HEK293 (cell line): Measurements from ENCODE around the gene BCORL1.

Experiments used
- CTCF ChIA-PET: fragments of 350-600 bp; formaldehyde crosslinking; extraction: SDS; loops from one replicate; lab custom pipeline; 2021; ENCODE audit warnings: antibody characterized with exemption; lab: Yijun Ruan, JAX
- POLR2A ChIA-PET: fragments of 300-600 bp; formaldehyde crosslinking; extraction: SDS; loops from one replicate; lab custom pipeline; 2020; ENCODE audit warnings: antibody characterized with exemption, inconsistent platforms; lab: Yijun Ruan, JAX
- H3K27ac ChIP-seq: fragments of 200-500 bp; sonication (Bioruptor generic); 2 replicates; pipeline ENCODE4 v1.5.1; 2014; ENCODE audit warnings: low read depth, low read length, control low read depth, inconsistent platforms; ENCODE audit errors: extremely low read depth
- H3K36me3 ChIP-seq, 2 experiments: fragments of 200-500 bp in 1 of 2; sonication (Bioruptor generic) in 1 of 2; 1 replicate in 1 of 2; 2 replicates in 1 of 2; pipeline ENCODE4 v1.5.1; 2014 to 2017; ENCODE audit warnings: inconsistent platforms in 2 of 2, low read length in 2 of 2; ENCODE audit not compliant: control insufficient read depth in 2 of 2, insufficient read depth in 1 of 2
- H3K4me1 ChIP-seq: fragments of 200-500 bp; sonication (Bioruptor generic); 2 replicates; pipeline ENCODE4 v1.5.1; 2014; ENCODE audit warnings: mild to moderate bottlenecking, low read length, inconsistent platforms; ENCODE audit not compliant: control insufficient read depth, insufficient read depth
- H3K4me3 ChIP-seq: 2 replicates; pipeline ENCODE4 v1.5.1; 2011; ENCODE audit warnings: low read depth, mild to moderate bottlenecking, control low read depth, low read length, moderate library complexity
- H3K9me3 ChIP-seq: fragments of 200-500 bp; sonication (Bioruptor generic); 2 replicates; pipeline ENCODE4 v1.5.1; 2014; ENCODE audit warnings: low read depth, low read length, inconsistent platforms; ENCODE audit not compliant: control insufficient read depth, insufficient read depth
- ELK4 ChIP-seq: IDR thresholded peaks from 2 replicates; pipeline ENCODE4 v1.6.1; 2011; ENCODE audit warnings: mild to moderate bottlenecking, low read depth, low read length, borderline replicate concordance
- PRDM10 ChIP-seq: fragments of 450-650 bp; formaldehyde crosslinking; IDR thresholded peaks from 2 replicates; pipeline ENCODE4 v1.5.1; 2016; ENCODE audit warnings: missing biosample characterization, missing genetic modification characterization
- SALL2 ChIP-seq: fragments of 450-650 bp; formaldehyde crosslinking; IDR thresholded peaks from 2 replicates; pipeline ENCODE4 v1.5.0; 2017; ENCODE audit warnings: missing biosample characterization, mild to moderate bottlenecking, missing genetic modification characterization, borderline replicate concordance
- SP7 ChIP-seq: fragments of 450-650 bp; formaldehyde crosslinking; IDR thresholded peaks from 2 replicates; pipeline ENCODE4 v1.5.1; 2016; ENCODE audit warnings: missing biosample characterization, missing genetic modification characterization
- YY1 ChIP-seq: fragments of 450-650 bp; formaldehyde crosslinking; IDR thresholded peaks from 2 replicates; pipeline ENCODE4 v1.5.1; 2018; ENCODE audit warnings: missing biosample characterization, missing genetic modification characterization
- ZBTB44 ChIP-seq: fragments of 450-650 bp; IDR thresholded peaks from 2 replicates; pipeline ENCODE4 v1.5.1; 2018; ENCODE audit warnings: missing biosample characterization, mild to moderate bottlenecking, missing genetic modification characterization
- ZBTB7A ChIP-seq: fragments of 450-650 bp; formaldehyde crosslinking; IDR thresholded peaks from 2 replicates; pipeline ENCODE4 v1.5.1; 2016; ENCODE audit warnings: low read depth, missing biosample characterization, missing genetic modification characterization
- ZNF174 ChIP-seq: fragments of 450-650 bp; formaldehyde crosslinking; IDR thresholded peaks from 2 replicates; pipeline ENCODE4 v1.5.0; 2017; ENCODE audit warnings: missing biosample characterization, mild to moderate bottlenecking, missing genetic modification characterization
- ZNF184 ChIP-seq: fragments of 450-650 bp; IDR thresholded peaks from 2 replicates; pipeline ENCODE4 v1.5.1; 2018; ENCODE audit warnings: missing biosample characterization, mild to moderate bottlenecking, missing genetic modification characterization
- ZNF274 ChIP-seq, 2 experiments: fragments of 200-500 bp in 1 of 2; fragments of 450-650 bp in 1 of 2; sonication (Bioruptor generic) in 1 of 2; formaldehyde crosslinking in 1 of 2; IDR thresholded peaks; 2 replicates each; pipeline versions ENCODE4 v1.5.1 to v1.6.1; 2014 to 2016; ENCODE audit warnings: borderline replicate concordance in 1 of 2, inconsistent platforms in 1 of 2, low read length in 1 of 2, missing biosample characterization in 1 of 2, missing genetic modification characterization in 1 of 2
- ZNF350 ChIP-seq: fragments of 450-650 bp; formaldehyde crosslinking; IDR thresholded peaks from 2 replicates; pipeline ENCODE4 v1.5.0; 2017; ENCODE audit warnings: missing biosample characterization, mild to moderate bottlenecking, missing genetic modification characterization
- ZNF354C ChIP-seq: fragments of 450-650 bp; formaldehyde crosslinking; IDR thresholded peaks from 2 replicates; pipeline ENCODE4 v1.5.1; 2016; ENCODE audit warnings: missing biosample characterization, missing genetic modification characterization, low read depth, borderline replicate concordance
- ZNF488 ChIP-seq: fragments of 450-650 bp; formaldehyde crosslinking; IDR thresholded peaks from 2 replicates; pipeline ENCODE4 v1.5.1; 2016; ENCODE audit warnings: missing biosample characterization, missing genetic modification characterization
- ZNF561 ChIP-seq: fragments of 450-650 bp; IDR thresholded peaks from 2 replicates; pipeline ENCODE4 v1.5.1; 2018; ENCODE audit warnings: missing biosample characterization, missing genetic modification characterization, borderline replicate concordance
- ZNF624 ChIP-seq: fragments of 450-650 bp; formaldehyde crosslinking; IDR thresholded peaks from 2 replicates; pipeline ENCODE4 v1.5.1; 2017; ENCODE audit warnings: missing biosample characterization, missing genetic modification characterization
- ZNF670 ChIP-seq: fragments of 450-650 bp; formaldehyde crosslinking; IDR thresholded peaks from 2 replicates; pipeline ENCODE4 v1.5.1; 2016; ENCODE audit warnings: missing biosample characterization, missing genetic modification characterization, low read depth
- ZNF791 ChIP-seq: fragments of 450-650 bp; formaldehyde crosslinking; IDR thresholded peaks from 2 replicates; pipeline ENCODE4 v1.5.1; 2016; ENCODE audit warnings: missing biosample characterization, missing genetic modification characterization
- ZNF792 ChIP-seq: fragments of 450-650 bp; formaldehyde crosslinking; IDR thresholded peaks from 2 replicates; pipeline ENCODE4 v1.5.1; 2016; ENCODE audit warnings: missing biosample characterization, missing genetic modification characterization
- ZSCAN18 ChIP-seq: fragments of 450-650 bp; formaldehyde crosslinking; IDR thresholded peaks from 2 replicates; pipeline ENCODE4 v1.5.1; 2016; ENCODE audit warnings: missing biosample characterization, missing genetic modification characterization
- ZSCAN23 ChIP-seq: fragments of 450-650 bp; formaldehyde crosslinking; IDR thresholded peaks from 2 replicates; pipeline ENCODE4 v1.5.1; 2016; ENCODE audit warnings: missing biosample characterization, missing genetic modification characterization

The BCORL1 gene

GRCh38 chrX:130085551-130086446, 103.4 kb downstream of the BCORL1 start:
- H3K4me3 ChIP-seq, result no peak overlapping the region
- POLR2A ChIA-PET, result no interaction called here
- H3K27ac ChIP-seq, result 0 out of 2 replicates have a peak overlapping the region, but pooled peaks have one; percentile 11
- H3K36me3 ChIP-seq, result peaks cover 0 to 3% of the 10 kb centered on the region in 2 experiments; a peak in 2 of 3 replicates
- CTCF ChIA-PET, result interaction anchor here (0.6 to 1.0 kb wide), 2 partner anchors 26 to 64 kb away, joined by 3 to 4 read pairs; no protein-coding TSS in a partner anchor
- no peak for TF ChIP-seq ZNF488 (tag by site-specific recombination)
- no peak for TF ChIP-seq ZBTB7A (tag by site-specific recombination)
- no peak for TF ChIP-seq ELK4
- TF ChIP-seq ZSCAN23, result no peak
- no peak for TF ChIP-seq ZNF624
- no peak for TF ChIP-seq ZNF791 (tag by site-specific recombination)
- no peak for TF ChIP-seq ZNF670 (tag by site-specific recombination)
- no peak for TF ChIP-seq ZNF274 (IDR thresholded peaks at IDR 0.05; ENCODE audit: low read length)
- no peak for TF ChIP-seq ZNF274 (tag by site-specific recombination; IDR thresholded peaks at IDR 0.05; ENCODE audit: borderline replicate concordance)
- no peak for TF ChIP-seq ZNF184 (tag by site-specific recombination)
- TF ChIP-seq PRDM10 (tag by site-specific recombination), result no peak
- TF ChIP-seq ZNF561, result no peak
- no peak for TF ChIP-seq SALL2 (tag by site-specific recombination)
- TF ChIP-seq YY1 (tag by site-specific recombination), result no peak
- TF ChIP-seq ZNF350 (tag by site-specific recombination), result no peak
- TF ChIP-seq ZNF354C, result no peak
- TF ChIP-seq ZSCAN18, result no peak
- TF ChIP-seq ZBTB44 (tag by site-specific recombination), result no peak
- TF ChIP-seq ZNF792 (tag by site-specific recombination), result no peak
- TF ChIP-seq ZNF174, result no peak
- no peak for TF ChIP-seq SP7 (tag by site-specific recombination)
- no peaks in the 10 kb centered on the region for H3K4me1 ChIP-seq
- H3K9me3 ChIP-seq, result no peaks in the 10 kb centered on the region
